Occipital lobe (tissue), 2 donors: ENCODE data around the gene DUS3L. TPM values are rescaled to one million over a fixed set of nuclear protein-coding genes. Genes with fewer than 3 reads are reported as not detected.
"Not testable (repeated sequence)": the region's sequence is repeated elsewhere in the genome, so short reads cannot be mapped to it uniquely, and the experiment has no call there.

ENCODE experiments used
- DNase-seq: peaks from one replicate; lab custom pipeline; 2025; lab: John Stamatoyannopoulos, UW
- total RNA-seq: library from RNA; depleted of rRNA; stranded (reverse); fragments of >200 nt; gene quantifications from one replicate; pipeline ENCODE4 v1.2.3, GENCODE V29; 2014

The DUS3L gene
- total RNA-seq, 1 donor from 2014 or later = 13.3 TPM

- DNase-seq = no peak
Measured at GRCh38 chr19:5800361-5801270, 9.7 kb upstream of the DUS3L start.

- DNase-seq = no peak
Measured at GRCh38 chr19:5799247-5800241, 8.6 kb upstream of the DUS3L start.

GRCh38 chr19:5798244-5798643, 7.3 kb upstream of the DUS3L start:
- DNase-seq = no peak

GRCh38 chr19:5795382-5795919, 4.5 kb upstream of the DUS3L start:
- no peak for DNase-seq

GRCh38 chr19:5793188-5793587, 2.2 kb upstream of the DUS3L start:
- no peak for DNase-seq

- no peak for DNase-seq
Measured at GRCh38 chr19:5792224-5792623, 1.3 kb upstream of the DUS3L start.

DNA sequence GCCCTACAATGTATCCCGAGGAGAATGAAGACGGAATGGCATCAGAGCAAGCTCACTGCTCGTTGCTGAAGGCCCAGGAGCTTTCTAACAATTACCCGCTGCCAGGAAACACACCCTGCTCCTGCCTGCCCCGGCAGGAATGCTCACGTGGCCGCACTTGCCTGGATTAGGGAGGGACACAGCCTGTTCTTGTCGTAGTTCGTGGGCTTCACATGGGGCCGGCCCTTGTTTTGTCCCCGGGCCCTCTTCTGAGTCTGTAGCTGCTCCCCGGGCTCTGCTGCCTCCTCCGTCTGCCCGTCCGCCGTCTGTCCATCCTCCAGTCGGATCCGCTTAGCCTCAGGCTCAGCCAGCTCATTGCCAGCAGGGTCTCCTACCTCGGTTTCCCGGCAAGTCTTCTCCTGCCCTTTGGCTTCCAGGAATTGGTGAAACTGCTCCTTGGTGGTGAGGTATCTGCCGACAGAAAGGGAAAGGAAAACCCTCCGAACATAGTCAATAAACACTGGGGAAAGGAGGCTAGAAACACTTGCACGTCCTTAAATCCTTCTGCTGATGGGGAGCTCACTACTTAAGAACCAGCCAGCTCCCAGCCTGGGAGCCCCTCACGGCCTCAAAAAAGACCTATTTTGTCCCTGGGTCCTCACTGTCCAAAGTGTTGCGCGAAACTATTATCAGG, 941 bp downstream of the DUS3L start:
- no peak for DNase-seq

GRCh38 chr19:5789351-5789761, 1.6 kb downstream of the DUS3L start:
- no peak for DNase-seq

DNA sequence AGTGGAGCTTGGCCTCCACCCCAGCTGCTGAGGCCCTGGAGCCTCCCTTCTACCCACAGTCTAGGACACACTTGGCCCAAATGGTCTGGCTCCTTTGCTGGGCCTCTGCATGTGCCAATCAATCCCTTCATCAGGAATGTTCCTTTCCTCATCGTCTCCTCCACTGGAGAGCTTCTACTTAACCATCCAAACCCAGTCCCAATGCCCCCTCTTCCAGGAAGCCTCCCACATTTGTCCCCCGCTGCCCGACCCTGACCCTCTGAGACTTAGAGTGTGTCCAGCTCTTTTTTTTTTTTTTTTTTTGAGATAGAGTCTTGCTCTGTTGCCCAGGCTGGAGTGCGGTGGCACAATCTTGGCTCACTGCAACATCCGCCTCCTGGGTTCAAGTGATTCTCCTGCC, 2.5 kb downstream of the DUS3L start:
- no peak for DNase-seq

DNA sequence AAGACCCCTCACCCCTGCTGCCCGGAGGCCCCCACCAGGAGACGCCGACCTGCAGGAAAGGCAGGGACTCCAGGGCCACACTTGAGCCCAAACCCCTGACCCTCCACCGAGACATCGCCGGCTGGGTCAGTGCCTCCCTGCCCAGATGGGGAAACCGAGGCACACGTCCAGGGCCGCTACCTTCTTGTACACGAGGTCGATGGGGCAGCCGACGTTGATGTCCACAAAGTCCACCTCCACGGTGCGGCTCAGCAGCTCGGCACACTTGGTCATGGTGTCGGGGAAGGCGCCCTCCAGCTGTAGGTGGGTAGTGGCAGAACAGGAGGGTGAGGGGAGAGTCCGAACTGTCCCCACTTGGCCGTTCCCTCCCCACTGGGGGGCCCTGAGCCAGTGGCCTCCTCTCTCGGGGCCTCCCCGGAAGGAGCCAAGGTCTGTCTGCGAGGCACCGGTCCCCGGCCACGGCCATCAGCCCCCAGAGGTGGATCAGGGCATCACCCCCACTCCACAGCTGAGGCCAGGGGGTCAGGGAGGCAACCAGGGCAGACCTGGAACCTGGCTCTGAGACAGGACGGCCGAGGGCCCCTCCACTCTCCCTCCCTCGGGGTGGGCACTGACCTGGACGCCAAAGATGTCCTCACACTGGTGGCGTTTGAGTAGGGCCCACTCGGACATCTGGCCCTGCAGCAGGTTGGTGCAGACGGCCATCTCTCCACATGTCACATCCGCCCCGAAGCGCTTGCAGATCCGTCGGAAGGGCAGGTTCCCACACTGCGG, 3.4 kb downstream of the DUS3L start:
- no peak for DNase-seq

DNA sequence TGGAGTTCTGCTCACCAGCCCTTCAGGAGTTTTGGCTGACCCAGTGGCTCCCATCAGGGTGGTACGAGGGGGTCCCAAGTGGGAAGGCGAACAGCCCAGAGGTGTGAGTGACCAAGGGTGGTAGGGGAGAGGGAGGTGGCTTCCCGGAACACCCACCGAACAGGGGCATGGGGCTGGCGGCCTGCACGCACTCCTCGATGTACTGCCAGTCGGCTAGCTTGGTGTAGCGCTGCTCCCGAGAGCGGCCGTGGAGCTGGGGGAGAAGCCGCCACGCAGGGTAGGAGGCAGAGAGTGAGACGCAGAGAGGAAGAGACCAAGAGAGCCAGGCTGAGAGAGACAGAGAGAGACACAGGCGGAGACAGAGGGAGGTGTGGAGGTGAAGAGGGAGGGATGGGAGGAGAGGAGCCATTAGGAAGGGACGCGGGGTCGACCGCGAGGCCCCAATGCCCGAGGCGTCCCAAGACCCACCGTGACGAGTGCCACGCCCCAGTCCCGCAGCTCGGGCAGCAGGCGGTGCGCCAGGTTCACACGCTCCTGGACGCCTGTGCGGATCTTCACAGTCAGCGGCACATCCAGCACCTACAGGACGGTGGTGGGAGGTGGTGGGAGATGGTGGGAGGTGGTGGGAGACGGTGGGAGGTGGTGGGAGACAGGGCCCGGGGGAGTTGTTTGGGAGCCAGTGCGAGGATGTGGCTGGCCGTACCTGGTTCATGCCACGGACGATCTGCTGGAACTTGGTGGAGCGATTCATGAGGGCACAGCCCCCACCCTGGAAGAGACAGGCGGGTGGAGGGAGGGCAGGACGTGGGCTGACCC, 4.2 kb downstream of the DUS3L start:
- DNase-seq = no peak

DNA sequence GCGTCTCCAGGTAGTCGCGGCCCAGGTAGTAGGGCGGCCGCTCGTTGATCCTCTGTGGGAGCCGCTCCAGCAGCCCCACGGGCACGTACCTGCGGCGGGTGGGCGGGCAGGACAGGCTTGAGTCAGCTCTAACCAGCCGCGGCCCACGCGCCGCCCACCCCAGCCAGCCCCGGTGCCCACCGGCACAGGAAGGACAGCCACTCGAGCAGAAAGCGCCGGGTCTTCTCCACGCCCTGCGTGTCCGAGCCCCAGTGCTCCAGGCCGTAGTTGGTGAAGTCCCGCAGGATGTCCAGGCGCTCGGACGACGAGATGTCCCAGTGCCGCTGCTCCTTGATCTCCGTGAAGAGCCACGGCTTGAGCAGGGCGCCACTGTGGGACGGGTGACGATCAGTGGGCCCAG, 5.5 kb downstream of the DUS3L start:
- DNase-seq = no peak

GRCh38 chr19:5784581-5785147, 6.3 kb downstream of the DUS3L start, which contains the start of gene PRR22:
PRR22 (minus strand) TSS chr19:5784746; CDS start chr19:5784660, 86 bp downstream.
- no peak for DNase-seq

DNA sequence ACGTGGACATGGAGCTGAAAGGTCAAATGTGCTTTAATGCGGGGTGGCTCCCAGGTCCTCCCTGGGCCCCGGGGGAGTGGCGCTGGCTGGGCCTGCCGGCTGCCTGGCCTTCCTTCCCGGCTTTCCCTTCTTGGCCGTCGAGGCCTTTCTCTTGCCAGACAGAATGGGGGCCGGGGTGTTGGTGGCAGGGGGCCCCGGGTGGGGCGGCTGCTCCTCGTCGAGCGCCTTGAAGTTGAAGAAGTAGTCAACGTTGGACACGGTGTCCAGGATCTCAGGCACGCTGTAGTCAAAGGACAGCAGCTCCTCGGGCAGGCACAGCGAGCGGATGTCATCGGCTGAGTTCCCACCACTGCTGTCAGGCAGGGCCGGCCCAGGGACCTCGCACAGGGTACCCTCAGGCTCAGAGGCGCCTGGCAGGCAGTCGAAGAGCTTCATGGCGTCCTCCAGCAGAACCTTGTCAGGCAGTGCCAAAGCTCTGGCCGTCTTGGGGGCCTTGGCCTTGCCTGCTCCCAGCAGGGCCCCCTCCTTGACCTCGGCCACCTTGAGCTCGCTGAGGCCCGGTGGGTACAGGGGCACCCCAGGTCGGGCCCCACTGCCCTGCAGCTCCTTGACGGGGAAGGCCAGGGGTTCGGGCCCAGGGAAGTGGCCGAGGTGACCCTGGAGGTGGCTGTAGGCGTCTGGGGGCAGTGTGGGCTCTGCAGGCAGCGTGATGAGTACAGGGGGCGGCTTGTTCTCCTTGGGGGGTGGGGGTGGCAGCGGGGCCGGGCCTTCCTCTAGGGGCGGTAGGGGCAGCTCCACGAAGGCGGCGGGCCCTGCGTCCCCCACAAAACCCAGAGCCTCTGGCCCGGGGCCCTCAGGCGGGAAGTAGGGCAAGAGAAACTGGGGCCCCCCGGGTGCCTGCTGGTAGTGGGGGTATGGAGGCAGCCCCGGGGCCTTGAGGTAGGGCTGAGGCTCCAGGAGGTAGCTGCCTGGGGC, 7.7 kb downstream of the DUS3L start:
- no peak for DNase-seq

- no peak for DNase-seq
Measured at GRCh38 chr19:5782322-5782721, 8.6 kb downstream of the DUS3L start.

DNA sequence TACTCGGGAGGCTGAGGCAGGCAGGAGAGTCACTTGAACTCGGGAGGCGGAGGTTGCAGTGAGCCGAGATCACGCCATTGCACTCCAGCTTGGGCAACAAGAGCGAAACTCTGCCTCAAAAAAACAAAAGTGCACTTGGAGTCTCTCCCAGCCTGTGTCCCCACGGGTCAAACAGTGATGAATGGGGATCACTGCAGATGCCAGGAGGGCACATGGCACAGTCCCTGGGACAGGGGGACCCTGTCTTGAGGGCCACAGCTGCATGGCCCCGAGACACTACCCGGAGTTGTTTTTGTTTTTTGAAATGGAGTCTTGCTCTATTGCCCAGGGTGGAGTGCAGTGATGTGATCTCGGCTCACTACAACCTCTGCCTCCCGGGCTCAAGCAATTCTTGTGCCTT, 10.0 kb downstream of the DUS3L start:
- not testable (repeated sequence) for DNase-seq

GRCh38 chr19:5778402-5778801, 12.6 kb downstream of the DUS3L start:
- no peak for DNase-seq
